ENCODE data around the gene ZG16.

Gene ZG16

GRCh38 chr16:29807426-29808218, 29.6 kb downstream of the ZG16 start:
- DNase-seq (ENCODE audit: low read depth): peak; percentile 81
- peak overlapping the region; percentile 74 for H3K4me3 ChIP-seq (ENCODE audit: control insufficient read depth, low read depth, low read length)
- TF ChIP-seq CTCF (IDR thresholded peaks at IDR 0.05; ENCODE audit: control insufficient read depth, insufficient read depth, low read depth, low read length, missing control alignments): peak; percentile 69

GRCh38 chr16:29808219-29808900, 30.3 kb downstream of the ZG16 start:
- DNase-seq (ENCODE audit: low read depth): no peak
- H3K4me3 ChIP-seq (ENCODE audit: control insufficient read depth, low read depth, low read length): peak overlapping the region; percentile 74
- TF ChIP-seq CTCF (IDR thresholded peaks at IDR 0.05; ENCODE audit: control insufficient read depth, insufficient read depth, low read depth, low read length, missing control alignments): no peak

- no peak for DNase-seq (ENCODE audit: low read depth)
- peak overlapping the region; percentile 74 for H3K4me3 ChIP-seq (ENCODE audit: control insufficient read depth, low read depth, low read length)
- no peak for TF ChIP-seq CTCF (IDR thresholded peaks at IDR 0.05; ENCODE audit: control insufficient read depth, insufficient read depth, low read depth, low read length, missing control alignments)
Observed at GRCh38 chr16:29809031-29809747, 31.1 kb downstream of the ZG16 start.

DNA sequence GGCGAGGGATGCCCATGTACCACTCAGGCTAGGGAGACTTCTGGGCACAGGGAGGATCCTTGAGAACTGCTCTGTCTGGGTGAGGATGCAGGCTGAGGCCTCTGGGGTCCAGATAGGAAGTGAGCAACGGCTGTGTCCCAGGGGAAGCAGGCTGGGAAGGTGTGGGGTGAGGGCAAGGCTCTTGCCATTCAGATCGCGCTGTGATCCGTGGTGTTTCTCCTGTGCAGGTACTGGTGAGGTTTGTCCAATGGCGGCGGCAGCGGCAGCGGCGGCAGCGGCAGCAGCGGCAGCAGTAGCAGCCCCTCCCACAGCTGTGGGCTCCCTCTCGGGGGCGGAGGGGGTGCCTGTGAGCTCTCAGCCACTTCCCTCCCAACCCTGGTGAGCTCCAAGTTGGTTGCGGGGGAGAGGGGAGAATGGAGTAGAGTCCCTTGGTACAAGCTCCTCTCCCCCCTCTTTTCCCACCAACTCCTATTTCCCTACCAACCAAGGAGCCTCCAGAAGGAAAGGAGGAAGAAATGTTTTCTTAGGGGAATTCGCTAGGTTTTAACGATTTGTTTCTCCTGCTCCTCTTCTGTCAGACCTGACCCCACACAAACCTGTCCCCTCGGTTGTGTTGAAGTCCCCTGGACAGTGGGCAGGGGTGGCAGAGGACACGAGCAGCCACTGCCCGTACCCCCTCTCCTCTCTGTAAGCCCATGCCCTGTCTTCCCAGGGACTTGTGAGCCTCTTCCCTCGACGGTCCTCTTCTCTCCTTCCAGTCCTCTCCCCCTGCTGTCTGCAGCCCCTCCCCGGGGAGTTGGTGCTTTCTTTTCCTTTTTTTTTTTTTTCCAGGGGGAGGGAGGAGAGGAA, 32.0 kb downstream of the ZG16 start:
- no peak overlapping the region for H3K4me3 ChIP-seq (ENCODE audit: control insufficient read depth, low read depth, low read length)
- TF ChIP-seq CTCF (IDR thresholded peaks at IDR 0.05; ENCODE audit: control insufficient read depth, insufficient read depth, low read depth, low read length, missing control alignments): no peak
- no peak for DNase-seq (ENCODE audit: low read depth)

DNA sequence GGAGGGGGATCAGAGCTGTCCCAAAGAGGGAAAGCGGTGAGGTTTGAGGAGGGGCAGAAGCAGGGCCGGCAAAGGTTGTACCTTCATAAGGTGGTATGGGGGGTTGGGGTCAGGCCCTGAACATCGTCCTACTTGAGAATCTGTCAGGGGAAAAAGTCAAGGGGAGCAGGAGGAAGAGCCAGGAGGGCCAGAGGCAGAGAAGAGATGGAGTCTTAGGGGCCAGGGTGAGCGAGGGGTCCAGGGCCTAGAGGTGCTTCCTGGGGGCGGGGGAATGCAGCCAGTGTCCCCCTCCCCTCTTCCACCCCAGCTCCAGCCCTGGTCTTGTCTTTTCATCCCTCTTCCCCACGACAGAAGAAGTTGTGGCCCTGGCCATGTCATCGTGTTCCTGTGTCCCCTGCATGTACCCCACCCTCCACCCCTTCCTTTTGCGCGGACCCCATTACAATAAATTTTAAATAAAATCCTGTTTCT, 32.7 kb downstream of the ZG16 start:
- DNase-seq (ENCODE audit: low read depth): no peak
- H3K4me3 ChIP-seq (ENCODE audit: control insufficient read depth, low read depth, low read length): peak overlapping the region; percentile 3
- TF ChIP-seq CTCF (IDR thresholded peaks at IDR 0.05; ENCODE audit: control insufficient read depth, insufficient read depth, low read depth, low read length, missing control alignments): no peak

All from AG09309 (cell line).